B cell (primary cell): ENCODE results near the gene CMPK1. TPM values are rescaled to one million over a fixed set of nuclear protein-coding genes. Genes with fewer than 3 reads are reported as not detected.

Experiments
- ATAC-seq: fragments of 200-7000 bp; cut with Tn5 transposase; one replicate; pipeline ENCODE4 v1.10.0; 2021; ENCODE audit warnings: low read depth, mild to moderate bottlenecking, moderate number of reproducible peaks, moderate library complexity
- CTCF ChIA-PET: fragments of 350-600 bp; sonication (Branson Sonifier 250); formaldehyde crosslinking; loops from one replicate; lab custom pipeline; 2021; ENCODE audit warnings: antibody characterized with exemption, inconsistent platforms; lab: Charles Lee
- POLR2A ChIA-PET: fragments of 350-600 bp; sonication (Branson Sonifier 250); formaldehyde crosslinking; loops from one replicate; lab custom pipeline; 2021; ENCODE audit warnings: antibody characterized with exemption; lab: Charles Lee
- DNase-seq: peaks from one replicate; pipeline ENCODE4 v3.0.0; 2013
- H2AFZ ChIP-seq: 2 replicates; pipeline ENCODE4 v1.6.1; 2012; ENCODE audit warnings: mild to moderate bottlenecking, low read depth, low read length; ENCODE audit not compliant: insufficient read depth, poor library complexity, severe bottlenecking
- H3K27ac ChIP-seq, 2 donors: 1 replicate in 1 of 2; 2 replicates in 1 of 2; pipeline ENCODE4 v1.5.1; 2012 to 2013; ENCODE audit warnings: low read length in 2 of 2, mild to moderate bottlenecking in 2 of 2, moderate library complexity in 1 of 2
- H3K27me3 ChIP-seq, 4 experiments: fragments of 200-600 bp in 1 of 4; sonication (generic) in 1 of 4; replicated peaks in 1 of 4; 1 replicate in 2 of 4; 2 replicates in 2 of 4; pipeline versions ENCODE4 v1.6.1 to v1.7.0; 2013 to 2016; ENCODE audit warnings: low read length in 3 of 4, mild to moderate bottlenecking in 2 of 4, mixed read lengths in 1 of 4, moderate library complexity in 1 of 4; ENCODE audit not compliant: insufficient read depth in 4 of 4, control insufficient read depth in 3 of 4; ENCODE audit errors: control extremely low read depth in 1 of 4
- H3K36me3 ChIP-seq, 2 experiments: replicated peaks in 1 of 2; 1 replicate in 1 of 2; 2 replicates in 1 of 2; pipeline versions ENCODE4 v1.6.1 to v1.7.1; 2013; ENCODE audit warnings: low read length in 1 of 2; ENCODE audit not compliant: insufficient read depth in 2 of 2, control insufficient read depth in 1 of 2; ENCODE audit errors: control extremely low read depth in 1 of 2, extremely low read depth in 1 of 2
- H3K4me1 ChIP-seq, 2 donors: fragments of 200-600 bp in 1 of 2; sonication (generic) in 1 of 2; 1 replicate in 1 of 2; 2 replicates in 1 of 2; pipeline versions ENCODE4 v1.5.1 to v1.6.1; 2013 to 2017; ENCODE audit warnings: low read length in 2 of 2; ENCODE audit not compliant: control insufficient read depth in 2 of 2, insufficient read depth in 2 of 2
- H3K4me2 ChIP-seq: replicated peaks from 2 replicates; pipeline ENCODE3; 2012; ENCODE audit warnings: mild to moderate bottlenecking, low read depth, low read length; ENCODE audit not compliant: poor library complexity, severe bottlenecking
- H3K4me3 ChIP-seq, 5 experiments: fragments of 200-600 bp in 1 of 5; sonication (generic) in 1 of 5; 1 replicate in 3 of 5; 2 replicates in 2 of 5; pipeline versions ENCODE4 v1.5.1 to v1.7.0; 2011 to 2016; ENCODE audit warnings: low read length in 4 of 5, mild to moderate bottlenecking in 4 of 5, low read depth in 2 of 5, control low read depth in 1 of 5, moderate library complexity in 1 of 5; ENCODE audit not compliant: insufficient read depth in 1 of 5; ENCODE audit errors: control extremely low read depth in 1 of 5, extremely low read depth in 1 of 5
- H3K79me2 ChIP-seq: fragments of 200-600 bp; sonication (generic); one replicate; pipeline ENCODE4 v1.6.0; 2016; ENCODE audit warnings: low read length; ENCODE audit not compliant: control insufficient read depth, insufficient read depth
- H3K9ac ChIP-seq: fragments of 200-600 bp; sonication (generic); 2 replicates; pipeline ENCODE4 v1.6.1; 2017; ENCODE audit warnings: mild to moderate bottlenecking, low read length, moderate library complexity
- H3K9me3 ChIP-seq, 3 donors: one replicate each; pipeline versions ENCODE4 v1.6.1 to v1.7.1; 2013; ENCODE audit warnings: low read length in 2 of 3; ENCODE audit not compliant: control insufficient read depth in 2 of 3, insufficient read depth in 1 of 3; ENCODE audit errors: control extremely low read depth in 1 of 3
- H4K20me1 ChIP-seq: 2 replicates; pipeline ENCODE4 v1.6.0; 2012; ENCODE audit warnings: mild to moderate bottlenecking, low read length; ENCODE audit not compliant: insufficient read depth, control insufficient read depth, poor library complexity, severe bottlenecking
- H3K27ac Mint-ChIP-seq: one replicate; pipeline ENCODE4 v1.8.0; 2021; ENCODE audit warnings: mixed read lengths
- H3K27me3 Mint-ChIP-seq: one replicate; pipeline ENCODE4 v1.8.0; 2021; ENCODE audit warnings: mixed read lengths
- H3K4me1 Mint-ChIP-seq: one replicate; pipeline ENCODE4 v1.8.0; 2021; ENCODE audit warnings: mixed read lengths
- H3K4me3 Mint-ChIP-seq: one replicate; pipeline ENCODE4 v1.8.0; 2021; ENCODE audit warnings: mixed read lengths
- H3K9me3 Mint-ChIP-seq: one replicate; pipeline ENCODE4 v1.8.0; 2022; ENCODE audit warnings: mixed read lengths; ENCODE audit not compliant: insufficient read depth
- CTCF ChIP-seq: fragments of 200-600 bp; IDR thresholded peaks from one replicate; pipeline ENCODE4 v1.8.0; 2022; ENCODE audit warnings: antibody characterized with exemption, mild to moderate bottlenecking
- EZH2 ChIP-seq: IDR thresholded peaks from 2 replicates; pipeline ENCODE4 v1.6.1; 2012; ENCODE audit warnings: borderline replicate concordance, low read depth, mild to moderate bottlenecking, moderate library complexity, low read length; ENCODE audit not compliant: insufficient read depth, poor library complexity, severe bottlenecking
- WGBS: methylation state at CpG from one replicate; pipeline ENCODE4 v1.1.5; 2013; ENCODE audit warnings: missing lambda C conversion rate; ENCODE audit not compliant: insufficient coverage; 5-methylcytosine and 5-hydroxymethylcytosine counted together
- intact Hi-C: fragments of 100-400 bp; cut with micrococcal nuclease; formaldehyde crosslinking; loops from one replicate; pipeline ENCODE4 v1.10.0; 2022
- polyA plus RNA-seq: library from polyadenylated mRNA; depleted of rRNA; stranded (reverse); fragments of >200 nt; gene quantifications from 2 replicates; pipeline ENCODE4 v1.2.3, GENCODE V29; 2012
- total RNA-seq, 2 donors: library from RNA; stranded (reverse); fragments of 120-200 nt in 1 of 2; gene quantifications; 1 replicate in 1 of 2; 2 replicates in 1 of 2; pipeline versions ENCODE4 v1.2.3 to v1.2.4, GENCODE V29; 2013 to 2022

The CMPK1 gene
- total and polyA plus RNA-seq, 2 donors (not counting 1 experiment from before 2014, with no cell fraction given), result 16.8 to 97.4 TPM

GRCh38 chr1:47405697-47406096, 72.1 kb downstream of the CMPK1 start:
- no peak overlapping the region for H3K4me2 ChIP-seq
- ChIA-PET POLR2A (no interaction called here), CTCF (no interaction called here)
- no peak overlapping the region for H3K27ac ChIP-seq
- intact Hi-C loops, result no loop called here
- 71% methylated on average over 4 of the region's 5 CpGs for WGBS
- H3K9me3 ChIP-seq, result no peaks in the 10 kb centered on the region
- no peaks in the 10 kb centered on the region for H3K9me3 Mint-ChIP-seq
- H3K27me3 ChIP-seq, result peaks cover 0 to 5% (median 0%) of the 10 kb centered on the region in 4 experiments
- no peaks in the 10 kb centered on the region for H4K20me1 ChIP-seq
- H2AFZ ChIP-seq, result no peak overlapping the region
- H3K9ac ChIP-seq, result no peak overlapping the region
- H3K4me1 Mint-ChIP-seq, result no peaks in the 10 kb centered on the region
- no peaks in the 10 kb centered on the region for H3K36me3 ChIP-seq
- DNase-seq, result no peak
- no peak for TF ChIP-seq EZH2
- TF ChIP-seq CTCF, result no peak
- no peaks in the 10 kb centered on the region for H3K4me1 ChIP-seq
- no peak overlapping the region for H3K4me3 ChIP-seq
- peaks cover 47% of the 10 kb centered on the region for H3K27me3 Mint-ChIP-seq
- no peak for ATAC-seq
- H3K79me2 ChIP-seq, result no peaks in the 10 kb centered on the region
- no peak overlapping the region for H3K27ac Mint-ChIP-seq
- H3K4me3 Mint-ChIP-seq, result no peak overlapping the region

- no peak for DNase-seq
- no peak overlapping the region for H3K4me3 Mint-ChIP-seq
- Histone ChIP-seq H3K4me2 (no peak overlapping the region), H3K36me3 (no peaks in the 10 kb centered on the region), H3K9ac (no peak overlapping the region), H3K4me1 (no peaks in the 10 kb centered on the region), H4K20me1 (no peaks in the 10 kb centered on the region), H2AFZ (no peak overlapping the region), H3K79me2 (no peaks in the 10 kb centered on the region), H3K27me3 (peaks cover 0 to 9% (median 0%) of the 10 kb centered on the region in 4 experiments), H3K27ac (no peak overlapping the region), H3K9me3 (no peaks in the 10 kb centered on the region), H3K4me3 (no peak overlapping the region)
- no peaks in the 10 kb centered on the region for H3K4me1 Mint-ChIP-seq
- H3K27ac Mint-ChIP-seq, result no peak overlapping the region
- CTCF ChIA-PET, result no interaction called here
- ATAC-seq, result no peak
- POLR2A ChIA-PET, result interaction anchor here (0.7 kb wide), 1 partner anchor 33 kb away, joined by 3 read pairs; no protein-coding TSS in a partner anchor
- TF ChIP-seq CTCF (no peak), EZH2 (no peak)
- intact Hi-C loops, result no loop called here
- WGBS, result no CpG with 5 or more reads among the region's 5 CpGs
- no peaks in the 10 kb centered on the region for H3K9me3 Mint-ChIP-seq
- H3K27me3 Mint-ChIP-seq, result peaks cover 49% of the 10 kb centered on the region
Observed at GRCh38 chr1:47406966-47407365, 73.4 kb downstream of the CMPK1 start.
